ELR (cell line): ENCODE measurements around the gene BLVRB.
"Not testable (repeated sequence)": the region's sequence is repeated elsewhere in the genome, so short reads cannot be mapped to it uniquely, and the experiment has no call there.

Source experiments
- DNase-seq: peaks from one replicate; pipeline ENCODE4 v3.0.0-alpha.2; 2015; ENCODE audit warnings: low read depth

The BLVRB gene

GRCh38 chr19:40422748-40423566, 42.6 kb downstream of the BLVRB start:
- no peak for DNase-seq

DNA sequence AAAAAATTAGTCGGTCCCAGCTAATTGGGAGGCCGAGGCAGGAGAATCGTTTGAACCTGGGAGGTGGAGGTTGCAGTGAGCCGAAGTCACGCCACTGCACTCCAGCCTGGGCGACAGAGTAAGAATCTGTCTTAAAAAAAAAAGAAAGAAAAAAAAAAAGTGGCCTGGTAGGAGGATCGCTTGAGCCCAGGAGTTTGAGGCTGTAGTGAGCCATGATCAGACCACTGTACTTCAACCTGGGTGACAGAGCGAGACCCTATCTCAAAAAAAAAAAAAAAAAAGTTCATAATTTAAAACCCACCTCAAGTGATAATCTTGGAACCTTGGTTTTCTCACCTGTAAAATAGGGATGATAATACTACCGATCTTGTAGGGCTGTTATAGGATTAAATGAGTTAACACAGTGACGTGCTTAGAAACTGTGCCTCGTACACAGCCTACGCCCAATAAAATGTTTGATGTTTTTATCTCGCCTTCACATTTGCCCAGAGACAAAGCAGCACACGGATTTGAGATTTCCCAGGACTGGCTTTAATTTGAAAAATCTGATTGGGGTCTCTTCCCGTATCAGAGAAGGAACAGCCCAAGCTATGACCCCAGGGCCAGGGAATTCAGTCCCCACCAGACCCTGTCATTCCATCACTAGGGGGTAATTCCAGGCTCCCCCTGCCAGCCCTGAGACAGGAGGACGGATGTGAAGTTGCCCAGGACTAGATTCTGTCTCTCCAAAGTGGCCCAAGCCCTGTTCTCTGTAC, 43.4 kb downstream of the BLVRB start:
- DNase-seq, result no peak

DNA sequence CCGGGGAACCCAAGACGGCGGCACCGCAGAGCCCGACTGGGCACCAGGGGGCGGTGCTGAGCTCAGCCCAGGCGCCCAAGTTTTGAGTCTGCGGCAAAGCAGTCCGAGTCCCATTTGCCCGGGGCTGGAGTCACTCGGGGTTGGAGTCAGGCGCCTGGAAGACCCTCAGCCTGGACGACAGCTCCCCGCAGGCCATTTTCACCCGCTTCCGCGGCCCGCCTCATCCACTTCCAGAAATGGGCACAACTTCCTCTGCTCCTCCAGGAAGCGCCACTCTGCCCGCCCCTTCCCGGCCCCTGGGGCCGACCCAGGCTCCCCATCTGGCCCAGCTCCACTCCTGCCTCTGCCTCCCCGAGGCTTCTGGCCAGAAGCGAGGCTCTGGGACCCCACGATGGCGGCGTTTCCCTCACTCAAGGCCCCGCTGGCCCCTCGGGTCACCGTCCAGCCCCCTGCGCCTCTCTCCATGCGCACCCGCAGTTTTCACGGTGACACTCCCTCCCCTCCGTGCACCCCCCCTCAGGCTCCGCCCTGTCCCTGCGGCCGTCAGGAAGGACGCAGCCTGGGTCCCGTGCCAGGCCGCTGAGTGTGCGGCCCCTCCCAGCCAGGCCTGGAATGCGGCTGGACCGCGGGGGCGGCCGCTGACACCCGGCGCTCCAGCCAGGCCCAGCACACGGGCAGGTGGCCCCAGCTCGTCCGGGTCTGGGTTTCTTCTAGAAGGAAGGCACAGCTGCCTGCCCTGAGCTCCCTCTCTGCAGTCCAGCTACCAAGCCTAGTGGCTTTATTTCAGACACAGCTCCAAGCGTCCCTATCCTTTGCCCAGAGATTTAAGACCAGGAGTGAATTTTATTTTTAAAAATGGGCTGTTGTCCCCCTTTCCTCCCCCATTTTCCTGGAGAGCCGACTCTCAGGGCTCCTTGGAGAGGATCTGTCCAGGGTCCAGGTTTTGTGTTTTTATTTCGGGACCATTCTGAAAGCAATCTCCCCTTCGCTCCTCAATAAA, 44.5 kb downstream of the BLVRB start:
- peak; percentile 94 for DNase-seq

DNA sequence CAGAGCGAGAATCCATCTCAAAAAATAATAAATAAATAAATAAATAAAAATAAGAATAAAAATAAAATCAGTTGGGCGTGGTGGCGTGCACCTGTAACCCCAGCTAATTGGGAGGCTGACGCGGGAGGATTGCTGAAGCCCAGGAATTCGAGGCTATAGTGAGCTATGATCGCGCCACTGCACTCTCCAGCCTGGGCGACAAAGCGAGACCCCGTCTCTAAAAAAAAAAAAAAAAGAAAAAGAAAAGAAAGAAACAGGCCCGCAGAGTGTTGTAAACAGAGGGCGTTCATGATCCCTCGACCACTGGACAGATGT, 45.1 kb downstream of the BLVRB start:
- DNase-seq, result no peak

DNA sequence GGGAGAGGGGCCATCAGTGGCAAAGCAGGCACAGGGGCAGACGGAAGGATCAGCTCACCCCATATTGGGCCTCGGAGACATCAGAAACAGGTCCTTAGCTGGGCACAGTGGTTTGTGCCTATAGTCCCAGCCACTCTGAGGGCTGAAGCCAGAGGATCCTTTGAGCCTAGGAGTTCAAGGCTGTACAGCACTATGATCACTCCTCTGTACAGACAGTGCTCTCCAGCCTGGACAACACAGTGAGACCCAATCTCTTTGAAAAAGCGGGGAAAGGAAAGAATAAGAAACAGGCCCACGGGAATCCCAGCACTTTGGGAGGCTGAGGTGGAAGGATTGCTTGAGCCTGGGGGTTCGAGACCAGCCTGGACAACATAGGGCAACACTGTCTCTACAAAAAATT, 45.8 kb downstream of the BLVRB start:
- no peak for DNase-seq

DNA sequence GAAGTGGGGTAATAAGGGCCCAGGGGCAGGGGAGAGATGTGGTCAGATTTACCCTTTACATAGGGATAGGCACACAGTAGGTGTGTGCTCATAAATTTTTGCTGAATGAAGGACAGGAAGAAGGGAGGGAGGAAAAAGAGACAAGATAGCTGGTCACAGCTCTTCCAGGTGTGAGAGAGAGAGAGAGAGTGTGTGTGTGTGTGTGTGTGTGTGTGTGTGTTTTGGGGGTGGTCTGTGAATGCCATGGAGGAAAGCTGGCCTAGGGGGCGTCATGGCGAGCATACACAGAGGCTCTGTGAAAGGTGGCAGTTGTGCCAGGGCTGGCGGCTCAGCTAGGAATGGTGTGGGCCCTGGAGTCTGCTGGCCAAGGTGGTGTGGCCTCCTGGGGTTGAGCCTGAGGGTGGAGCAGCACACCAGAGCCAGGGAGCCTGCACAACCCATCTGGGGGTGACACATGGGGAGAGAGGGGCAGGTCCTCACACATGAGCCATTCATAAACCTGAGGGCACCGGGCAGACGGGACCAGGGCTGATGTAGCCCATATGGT, 46.4 kb downstream of the BLVRB start:
- DNase-seq, result no peak

- no peak for DNase-seq
Measured at GRCh38 chr19:40418040-40418439, 47.5 kb downstream of the BLVRB start.

DNA sequence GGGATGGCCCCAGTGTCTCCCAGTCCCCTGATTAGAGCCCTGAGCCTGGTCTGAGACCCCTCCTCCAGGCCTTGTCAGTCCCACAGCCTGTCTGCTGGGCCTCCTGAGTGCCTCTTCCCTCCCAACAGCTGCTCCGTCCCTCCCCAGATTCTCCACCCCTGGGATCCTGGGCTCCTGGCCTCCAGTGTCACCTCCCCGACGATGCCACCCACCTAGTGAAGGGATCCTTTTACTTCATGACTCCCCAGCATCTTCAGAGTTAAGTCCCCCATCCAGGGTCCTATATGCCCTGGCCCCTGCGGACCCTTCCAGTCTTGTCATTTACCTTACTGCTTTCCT, 47.9 kb downstream of the BLVRB start:
- no peak for DNase-seq

- DNase-seq, result peak; percentile 71
Measured at GRCh38 chr19:40416918-40417642, 48.5 kb downstream of the BLVRB start.

DNA sequence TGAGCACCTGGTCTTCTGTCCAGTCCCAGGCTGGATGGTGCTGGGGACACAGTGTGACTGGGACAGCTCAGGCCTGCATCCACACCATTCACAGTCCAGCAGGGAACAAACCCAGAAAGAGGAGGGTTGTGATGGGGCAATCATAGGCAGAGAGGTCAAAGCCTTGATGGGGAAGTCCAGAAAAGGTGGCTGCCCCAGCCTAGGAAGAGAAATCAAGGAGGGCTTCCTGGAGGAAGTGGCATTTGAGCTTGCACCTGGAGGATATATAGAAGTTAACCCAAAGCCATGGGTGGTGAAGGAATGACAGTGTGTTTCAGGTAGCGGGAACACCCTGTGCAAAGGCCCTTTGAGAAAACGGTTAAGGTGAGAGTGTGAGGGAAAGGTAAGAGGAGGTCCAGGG, 49.8 kb downstream of the BLVRB start:
- DNase-seq, result no peak

GRCh38 chr19:40414542-40415535, 50.7 kb downstream of the BLVRB start:
- no peak for DNase-seq

DNA sequence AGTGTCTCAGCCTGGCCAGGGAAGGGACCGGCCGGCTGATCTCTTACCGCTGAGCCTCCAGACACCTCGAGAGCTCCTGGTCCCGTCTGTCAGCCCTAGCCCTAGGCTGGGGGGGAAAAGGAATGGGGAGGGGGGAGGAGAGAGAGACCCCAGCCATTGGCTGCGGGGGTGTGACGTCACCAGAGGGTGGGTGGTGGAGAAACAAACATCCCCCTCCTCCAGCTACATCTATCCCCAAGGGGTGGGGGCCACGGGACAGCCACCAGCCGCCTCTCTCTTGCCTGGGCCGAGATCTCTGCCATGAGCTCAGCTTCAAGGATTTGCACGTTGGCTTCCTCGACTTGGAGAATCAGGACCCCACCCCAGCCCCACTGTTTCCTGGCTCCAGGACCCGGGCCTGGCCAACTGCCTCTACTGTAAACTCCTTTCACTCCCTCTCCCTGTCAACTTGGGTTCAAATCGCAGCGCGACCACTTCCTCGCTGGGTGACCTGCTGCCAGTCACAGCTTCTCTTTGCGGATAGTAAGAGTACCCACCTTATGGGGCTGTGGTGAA, 52.2 kb downstream of the BLVRB start, which contains the start of gene PRX:
Gene PRX (minus strand): TSS at position 88 of the 555 bp plus-strand sequence. CDS start 5,446 bp downstream, outside the sequence.
- no peak for DNase-seq

- no peak for DNase-seq
Measured at GRCh38 chr19:40412866-40413265, 52.7 kb downstream of the BLVRB start.

DNA sequence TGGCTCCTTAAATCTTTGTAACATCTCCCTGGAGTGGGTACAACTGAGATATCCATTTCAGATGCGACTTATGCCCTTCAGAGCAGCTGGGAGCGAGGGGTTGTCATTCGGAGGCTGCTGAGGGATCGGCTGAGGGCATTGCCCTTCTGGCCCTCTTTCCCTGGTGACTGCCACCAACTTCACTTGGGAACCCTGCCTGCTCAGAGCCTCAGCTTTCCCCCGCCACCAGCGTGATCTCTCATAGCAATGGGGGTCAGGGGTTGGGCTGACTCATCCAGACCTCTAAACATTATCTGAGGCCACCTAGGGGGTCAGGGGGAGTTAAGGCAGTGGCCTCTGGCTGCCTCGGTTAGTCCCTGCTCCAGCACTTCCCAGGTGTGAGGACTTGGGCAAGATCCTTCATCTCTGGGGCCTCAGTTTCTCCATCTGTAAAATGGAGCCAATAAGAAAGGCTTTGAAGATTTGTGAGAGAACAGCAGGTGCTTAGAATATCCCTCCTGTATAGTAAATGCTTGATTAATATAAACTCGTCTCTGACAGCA, 53.5 kb downstream of the BLVRB start:
- DNase-seq, result no peak

- no peak for DNase-seq
Measured at GRCh38 chr19:40411125-40411842, 54.3 kb downstream of the BLVRB start.

DNA sequence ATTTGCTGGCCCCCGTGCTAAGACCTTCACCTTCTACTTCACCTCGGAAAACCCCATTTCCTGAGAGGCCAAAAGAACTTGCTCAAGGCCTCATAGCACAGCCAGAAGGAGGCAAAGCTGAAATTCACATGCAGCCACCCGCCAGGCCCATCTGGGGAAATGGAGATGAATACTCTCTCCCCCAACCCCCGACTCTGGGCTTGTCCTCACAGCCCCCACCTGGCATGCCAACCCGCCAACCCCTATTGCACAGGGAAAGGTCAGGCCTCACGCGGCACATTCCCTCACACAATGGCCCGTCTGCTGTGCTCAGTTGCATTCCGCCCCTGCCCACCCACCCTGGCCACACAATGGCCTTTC, 55.5 kb downstream of the BLVRB start:
- DNase-seq, result no peak

DNA sequence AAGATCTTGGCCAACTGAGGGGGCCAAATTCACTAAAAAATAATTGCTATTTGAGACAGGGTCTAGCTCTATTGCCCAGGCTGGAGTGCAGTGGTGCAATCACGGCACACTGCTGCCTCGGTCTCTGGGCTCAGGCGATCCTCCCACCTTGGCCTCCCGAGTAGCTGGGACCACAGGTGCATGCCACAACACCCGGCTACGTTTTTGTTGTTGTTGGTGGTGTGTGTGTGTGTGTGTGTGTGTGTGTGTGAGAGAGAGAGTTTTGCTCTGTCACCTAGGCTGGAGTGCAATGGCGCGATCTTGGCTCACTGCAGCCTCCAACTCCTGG, 57.0 kb downstream of the BLVRB start:
- DNase-seq, result not testable (repeated sequence)

DNA sequence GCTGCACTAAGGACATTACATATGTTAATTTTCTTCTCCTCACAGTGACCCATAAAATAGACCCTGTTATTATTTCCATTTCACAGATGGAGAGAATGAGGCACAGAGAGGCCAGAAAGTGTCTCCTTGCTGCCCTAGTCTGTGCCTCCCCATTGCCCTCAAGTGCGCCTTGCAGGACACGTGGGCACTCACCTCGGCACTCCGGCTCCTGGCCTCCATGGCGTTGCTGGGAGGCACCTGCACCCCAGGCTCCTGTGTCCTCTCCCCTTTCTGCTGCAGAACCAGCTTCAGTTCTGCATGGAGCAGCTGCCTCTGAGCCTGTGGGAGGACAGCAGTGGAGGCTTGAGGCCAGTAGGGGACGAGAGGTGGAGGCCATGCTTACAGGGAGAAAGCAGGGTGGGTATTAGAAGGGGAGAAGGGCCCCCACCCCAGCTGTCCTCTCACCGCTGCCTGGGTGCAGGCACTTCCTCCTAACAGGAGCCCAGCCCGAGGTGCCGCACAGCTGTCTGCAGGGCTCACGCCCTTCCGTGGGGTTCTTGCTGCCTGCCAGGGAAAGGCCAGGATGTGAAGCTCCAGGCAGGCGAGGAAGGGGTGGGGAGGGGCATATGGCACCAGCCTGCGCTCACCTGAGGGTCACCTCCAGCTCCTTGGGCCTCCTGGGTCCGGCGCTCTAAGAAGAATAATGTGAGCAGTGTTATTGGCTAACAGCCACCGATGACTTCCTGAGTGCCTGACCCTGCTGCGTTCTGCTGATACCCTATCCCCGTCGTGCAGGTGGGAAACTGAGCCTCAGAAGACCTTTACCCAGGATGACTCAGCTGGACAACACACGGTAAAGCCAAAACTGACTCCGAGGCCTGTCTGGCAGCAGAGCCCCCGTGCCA, 57.6 kb downstream of the BLVRB start:
- no peak for DNase-seq
